WTC11 (cell line): Measurements from ENCODE around the gene ZNF205. TPM values are rescaled to one million over a fixed set of nuclear protein-coding genes. Genes with fewer than 3 reads are reported as not detected.
A peak's percentile ranks its signal among the peaks of the same experiment; 100 is the strongest.

Source experiments
- ATAC-seq: fragments of 200-7000 bp; cut with Tn5 transposase; 2 replicates; pipeline ENCODE4 v1.10.0; 2021; ENCODE audit warnings: mild to moderate bottlenecking, moderate library complexity
- CTCF ChIA-PET: fragments of 300-600 bp; sonication (Branson Sonifier 250); formaldehyde crosslinking; loops from one replicate; lab custom pipeline; 2021; ENCODE audit warnings: antibody characterized with exemption; lab: Charles Lee
- POLR2A ChIA-PET: fragments of 350-600 bp; sonication (Branson Sonifier 250); formaldehyde crosslinking; loops from one replicate; lab custom pipeline; 2021; ENCODE audit warnings: antibody characterized with exemption; lab: Charles Lee
- DNase-seq: peaks from one replicate; pipeline ENCODE4 v3.0.0; 2021; ENCODE audit warnings: low spot score
- H3K27ac Mint-ChIP-seq: 2 replicates; pipeline ENCODE4 v1.8.0; 2021; ENCODE audit warnings: mixed read lengths
- H3K27me3 Mint-ChIP-seq: 2 replicates; pipeline ENCODE4 v1.8.0; 2021; ENCODE audit warnings: low read depth, mild to moderate bottlenecking, moderate library complexity, mixed read lengths
- H3K36me3 Mint-ChIP-seq: 2 replicates; pipeline ENCODE4 v1.8.0; 2021; ENCODE audit warnings: mixed read lengths
- H3K4me1 Mint-ChIP-seq: 2 replicates; pipeline ENCODE4 v1.8.0; 2022; ENCODE audit warnings: mixed read lengths
- H3K4me3 Mint-ChIP-seq: 2 replicates; pipeline ENCODE4 v1.8.0; 2021; ENCODE audit warnings: mild to moderate bottlenecking, moderate library complexity, mixed read lengths
- H3K9me3 Mint-ChIP-seq: 2 replicates; pipeline ENCODE4 v1.8.0; 2021; ENCODE audit warnings: mixed read lengths
- AR ChIP-seq: fragments of 250-450 bp; sonication (Bioruptor Pico); IDR thresholded peaks from 2 replicates; pipeline ENCODE4 v1.9.0; 2021; ENCODE audit warnings: mild to moderate bottlenecking
- ATF6 ChIP-seq: sonication (generic); formaldehyde crosslinking; IDR thresholded peaks from 2 replicates; pipeline ENCODE4 v1.8.1; 2023; ENCODE audit warnings: mild to moderate bottlenecking, missing genetic modification reagents
- CDX4 ChIP-seq: fragments of 250-450 bp; sonication (Bioruptor Pico); IDR thresholded peaks from 2 replicates; pipeline ENCODE4 v1.9.0; 2021; ENCODE audit warnings: moderate library complexity, mild to moderate bottlenecking, inconsistent platforms, borderline replicate concordance
- CTCF ChIP-seq: fragments of 200-600 bp; IDR thresholded peaks from 2 replicates; pipeline ENCODE4 v1.8.0; 2022; ENCODE audit warnings: antibody characterized with exemption
- FOXJ3 ChIP-seq: sonication (generic); formaldehyde crosslinking; IDR thresholded peaks from 2 replicates; pipeline ENCODE4 v1.9.0; 2021; ENCODE audit warnings: missing genetic modification reagents, mild to moderate bottlenecking, borderline replicate concordance
- FOXP1 ChIP-seq: sonication (generic); formaldehyde crosslinking; IDR thresholded peaks from 2 replicates; pipeline ENCODE4 v1.8.0; 2022; ENCODE audit warnings: missing genetic modification reagents, mild to moderate bottlenecking, moderate library complexity, borderline replicate concordance
- FOXP4 ChIP-seq: sonication (generic); formaldehyde crosslinking; IDR thresholded peaks from 2 replicates; pipeline ENCODE4 v1.8.0; 2022; ENCODE audit warnings: mild to moderate bottlenecking, missing genetic modification reagents
- JAZF1 ChIP-seq: fragments of 250-450 bp; sonication (Bioruptor Pico); IDR thresholded peaks from 2 replicates; pipeline ENCODE4 v1.9.0; 2021; ENCODE audit warnings: moderate library complexity, mild to moderate bottlenecking, inconsistent platforms
- KAT7 ChIP-seq: sonication (generic); formaldehyde crosslinking; IDR thresholded peaks from 2 replicates; pipeline ENCODE4 v1.8.1; 2023; ENCODE audit warnings: missing genetic modification reagents, mild to moderate bottlenecking, borderline replicate concordance
- PREB ChIP-seq: sonication (generic); formaldehyde crosslinking; IDR thresholded peaks from 2 replicates; pipeline ENCODE4 v1.8.1; 2022; ENCODE audit warnings: mild to moderate bottlenecking, missing genetic modification reagents, moderate library complexity, borderline replicate concordance
- RORB ChIP-seq: fragments of 250-450 bp; sonication (Bioruptor Pico); IDR thresholded peaks from 2 replicates; pipeline ENCODE4 v1.9.0; 2021; ENCODE audit warnings: mild to moderate bottlenecking
- STAT6 ChIP-seq: sonication (generic); formaldehyde crosslinking; conservative IDR thresholded peaks from 2 replicates; pipeline ENCODE4 v1.8.1; 2023; ENCODE audit warnings: mild to moderate bottlenecking, low read depth, missing genetic modification reagents, moderate library complexity
- TEAD1 ChIP-seq: sonication (generic); formaldehyde crosslinking; IDR thresholded peaks from 2 replicates; pipeline ENCODE4 v1.8.0; 2022; ENCODE audit warnings: mild to moderate bottlenecking, missing genetic modification reagents
- TEAD4 ChIP-seq: sonication (generic); formaldehyde crosslinking; IDR thresholded peaks from 2 replicates; pipeline ENCODE4 v1.8.0; 2022; ENCODE audit warnings: mild to moderate bottlenecking, missing genetic modification reagents
- TP53 ChIP-seq: sonication (generic); formaldehyde crosslinking; IDR thresholded peaks from 2 replicates; pipeline ENCODE4 v1.8.1; 2023; ENCODE audit warnings: mild to moderate bottlenecking, missing genetic modification reagents
- ZBTB21 ChIP-seq: sonication (generic); formaldehyde crosslinking; IDR thresholded peaks from 2 replicates; pipeline ENCODE4 v1.8.1; 2023; ENCODE audit warnings: mild to moderate bottlenecking, missing genetic modification reagents, borderline replicate concordance
- ZNF416 ChIP-seq: fragments of 250-450 bp; sonication (Bioruptor Pico); IDR thresholded peaks from 2 replicates; pipeline ENCODE4 v1.9.0; 2021; ENCODE audit warnings: mild to moderate bottlenecking, inconsistent platforms
- total RNA-seq: library from RNA; stranded (reverse); gene quantifications from 3 replicates; pipeline ENCODE4 v1.2.3, GENCODE V29; 2021

Gene ZNF205
- total RNA-seq, 1 experiment from 2014 or later = 22.7 TPM

- TF ChIP-seq ZBTB21 = no peak
- no peak for TF ChIP-seq FOXJ3 (CRISPR knock-in tag)
- no peak for TF ChIP-seq ZNF416 (CRISPR knock-in tag)
- no peak for TF ChIP-seq RORB
- TF ChIP-seq ATF6 (CRISPR knock-in tag) = no peak
- no peak for TF ChIP-seq TEAD1 (CRISPR knock-in tag)
- TF ChIP-seq AR (CRISPR knock-in tag) = no peak
- TF ChIP-seq PREB (CRISPR knock-in tag) = no peak
- TF ChIP-seq CDX4 (CRISPR knock-in tag) = no peak
- TF ChIP-seq JAZF1 (CRISPR knock-in tag) = no peak
- TF ChIP-seq STAT6 (CRISPR knock-in tag) = no peak
- TF ChIP-seq, all 79 proteins: peak for 0
- POLR2A ChIA-PET = interaction anchor here (0.6 to 1.2 kb wide), 5 partner anchors 15 to 36 kb away, joined by 3 to 6 read pairs (median 4); partner anchors contain the start of genes ZNF213 and ZSCAN10
- no peaks in the 10 kb centered on the region for H3K9me3 Mint-ChIP-seq
- H3K36me3 Mint-ChIP-seq = peaks cover 23% of the 10 kb centered on the region
- H3K4me3 Mint-ChIP-seq = peak overlapping the region; percentile 49
- H3K27me3 Mint-ChIP-seq = no peaks in the 10 kb centered on the region
- peaks cover 24% of the 10 kb centered on the region for H3K4me1 Mint-ChIP-seq
- DNase-seq (no peak), ATAC-seq (no peak)
- peak overlapping the region; percentile 33; the same call in 1 of the 2 replicates for H3K27ac Mint-ChIP-seq
- CTCF ChIA-PET = interaction anchor here (0.6 to 6.7 kb wide), 19 partner anchors 9 to 132 kb away, joined by 3 to 112 read pairs (median 6); partner anchors contain the start of genes ZNF213 and ZSCAN10
Observed at GRCh38 chr16:3115003-3115402, 2.6 kb downstream of the ZNF205 start.

GRCh38 chr16:3115561-3115960 is 3.2 kb downstream of the ZNF205 start:
- ChIA-PET POLR2A (interaction anchor here (0.6 to 1.2 kb wide), 5 partner anchors 14 to 35 kb away, joined by 3 to 6 read pairs (median 4); partner anchors contain the start of genes ZNF213 and ZSCAN10), CTCF (interaction anchor here (0.6 to 6.7 kb wide), 21 partner anchors 9 to 132 kb away, joined by 3 to 112 read pairs (median 5); partner anchors contain the start of genes ZNF213 and ZSCAN10)
- Mint-ChIP-seq H3K4me1 (peaks cover 24% of the 10 kb centered on the region), H3K27me3 (no peaks in the 10 kb centered on the region), H3K4me3 (peak overlapping the region; percentile 31; the same call in 1 of the 2 replicates), H3K9me3 (no peaks in the 10 kb centered on the region), H3K27ac (no peak overlapping the region), H3K36me3 (peaks cover 23% of the 10 kb centered on the region)
- peak; percentile 75 for ATAC-seq
- DNase-seq = peak; percentile 71
- no peak for TF ChIP-seq PREB (CRISPR knock-in tag)
- TF ChIP-seq TEAD4 (CRISPR knock-in tag) = no peak
- TF ChIP-seq TP53 (CRISPR knock-in tag) = no peak
- TF ChIP-seq KAT7 (CRISPR knock-in tag) = no peak
- no peak for TF ChIP-seq FOXP1 (CRISPR knock-in tag)
- peak; percentile 61 for TF ChIP-seq CTCF
- TF ChIP-seq FOXP4 = no peak
